MM.1S (cell line): ENCODE data around the gene ATP8B1.

Source experiments
- CTCF ChIP-seq: fragments of 300-600 bp; sonication (generic); IDR thresholded peaks from 2 replicates; pipeline ENCODE4 v1.5.1; 2016; ENCODE audit warnings: antibody characterized with exemption, low read length, mixed read lengths
- EZH2 ChIP-seq: fragments of 300-600 bp; sonication (generic); optimal IDR thresholded peaks from 2 replicates; pipeline ENCODE3; 2017; ENCODE audit warnings: low read depth, mild to moderate bottlenecking, antibody characterized with exemption, low read length, mixed read lengths
- EZH2phosphoT487 ChIP-seq: fragments of 300-600 bp; sonication (generic); IDR thresholded peaks from 2 replicates; pipeline ENCODE4 v1.6.1; 2018; ENCODE audit warnings: antibody characterized with exemption, low read length

GRCh38 chr18:57737400-57738060 is 65.6 kb downstream of the ATP8B1 start:
- TF ChIP-seq CTCF (no peak), EZH2 (no peak), EZH2phosphoT487 (no peak)
